GM13976 (cell line): Measurements from ENCODE around the gene SBNO1.
"Not testable (repeated sequence)": the region's sequence is repeated elsewhere in the genome, so short reads cannot be mapped to it uniquely, and the experiment has no call there.

Experiments used
- DNase-seq: peaks from one replicate; pipeline ENCODE4 v3.0.0; 2012; ENCODE audit warnings: low spot score
- CTCF ChIP-seq: IDR thresholded peaks from 2 replicates; pipeline ENCODE4 v1.5.1; 2012; ENCODE audit warnings: borderline replicate concordance, mild to moderate bottlenecking; ENCODE audit not compliant: insufficient read depth; ENCODE audit errors: extremely low read depth, missing control alignments, control extremely low read depth
- in situ Hi-C: fragments of 300-500 bp; cut with MboI; formaldehyde crosslinking; loops from one replicate; pipeline ENCODE4 v1.12.0; 2022; ENCODE audit warnings: low sequenced_read_pairs, mixed read lengths, inconsistent platforms; ENCODE audit not compliant: unreplicated experiment

SBNO1 gene

GRCh38 chr12:123337070-123337469, 27.6 kb downstream of the SBNO1 start:
- in situ Hi-C loops: no loop called here
- DNase-seq: no peak
- no peak for TF ChIP-seq CTCF

GRCh38 chr12:123336530-123336929, 28.1 kb downstream of the SBNO1 start:
- TF ChIP-seq CTCF: no peak
- in situ Hi-C loops: no loop called here
- DNase-seq: no peak

GRCh38 chr12:123335490-123335889, 29.2 kb downstream of the SBNO1 start:
- DNase-seq: no peak
- TF ChIP-seq CTCF: no peak
- in situ Hi-C loops: no loop called here

- DNase-seq: no peak
- in situ Hi-C loops: no loop called here
- no peak for TF ChIP-seq CTCF
These were observed 34.8 kb downstream of the SBNO1 start for GRCh38 chr12:123329799-123330198.

- TF ChIP-seq CTCF: no peak
These were observed 44.8 kb downstream of the SBNO1 start for GRCh38 chr12:123319826-123320225.

GRCh38 chr12:123319273-123319672, 45.4 kb downstream of the SBNO1 start:
- TF ChIP-seq CTCF: no peak
- in situ Hi-C loops: no loop called here

More at GRCh38 chr12:123319826-123320225, 44.8 kb downstream of the SBNO1 start:
- in situ Hi-C loops: no loop called here
- DNase-seq: no peak

GRCh38 chr12:123313046-123313445, 51.6 kb downstream of the SBNO1 start:
- in situ Hi-C loops, DNase-seq: not testable (repeated sequence)

More at GRCh38 chr12:123319273-123319672, 45.4 kb downstream of the SBNO1 start:
- no peak for DNase-seq
